HG03060 (cell line): ENCODE data around the gene CIAO3.
"Not testable (repeated sequence)": the region's sequence is repeated elsewhere in the genome, so short reads cannot be mapped to it uniquely, and the experiment has no call there.

Experiments
- ATAC-seq: cut with Tn5 transposase; IDR thresholded peaks from one replicate; pipeline ENCODE4 v1.9.1; 2021; ENCODE audit warnings: low read depth, moderate number of reproducible peaks; ENCODE audit not compliant: unreplicated experiment

Gene CIAO3

GRCh38 chr16:760545-761343 is 19.9 kb upstream of the CIAO3 start, which contains the start of gene MSLN:
Gene MSLN, plus strand, starts transcription at chr16:760734. Its CDS starts 1,947 bp downstream, at chr16:762681.
- no peak for ATAC-seq

- ATAC-seq, result no peak
Measured at GRCh38 chr16:760065-760464, 19.3 kb upstream of the CIAO3 start.

GRCh38 chr16:759110-759910 is 18.5 kb upstream of the CIAO3 start:
- no peak for ATAC-seq

- ATAC-seq, result no peak
Measured at GRCh38 chr16:756428-756827, 15.6 kb upstream of the CIAO3 start.

GRCh38 chr16:754656-755055 is 13.9 kb upstream of the CIAO3 start:
- no peak for ATAC-seq

- ATAC-seq, result not testable (repeated sequence)
Measured at GRCh38 chr16:754121-754607, 13.4 kb upstream of the CIAO3 start.

- no peak for ATAC-seq
Measured at GRCh38 chr16:752007-752312, 11.2 kb upstream of the CIAO3 start.

GRCh38 chr16:751152-752006 is 10.6 kb upstream of the CIAO3 start:
- ATAC-seq, result no peak

- no peak for ATAC-seq
Measured at GRCh38 chr16:750485-750884, 9.7 kb upstream of the CIAO3 start.

GRCh38 chr16:749010-749409 is 8.2 kb upstream of the CIAO3 start:
- ATAC-seq, result no peak

- no peak for ATAC-seq
Measured at GRCh38 chr16:747978-748746, 7.4 kb upstream of the CIAO3 start.

GRCh38 chr16:746637-747036 is 5.8 kb upstream of the CIAO3 start:
- ATAC-seq, result no peak

GRCh38 chr16:745739-746138 is 4.9 kb upstream of the CIAO3 start:
- no peak for ATAC-seq

GRCh38 chr16:743794-744500 is 3.1 kb upstream of the CIAO3 start:
- ATAC-seq, result no peak

- ATAC-seq, result not testable (repeated sequence)
Measured at GRCh38 chr16:742894-743293, 2.1 kb upstream of the CIAO3 start.

- no peak for ATAC-seq
Measured at GRCh38 chr16:741986-742629, 1.3 kb upstream of the CIAO3 start.

- no peak for ATAC-seq
Measured at GRCh38 chr16:740459-740763, 386 bp downstream of the CIAO3 start.

- no peak for ATAC-seq
Measured at GRCh38 chr16:739560-740458, 988 bp downstream of the CIAO3 start.
